Upper lobe of left lung (tissue), 6 donors: ENCODE data around the gene PRKCA. TPM values are rescaled to one million over a fixed set of nuclear protein-coding genes. Genes with fewer than 3 reads are reported as not detected.
A peak's percentile ranks its signal among the peaks of the same experiment; 100 is the strongest.

Source experiments
- ATAC-seq, 2 donors: fragments of 200-7000 bp; cut with Tn5 transposase; one replicate each; pipeline ENCODE4 v1.9.1; 2022; ENCODE audit warnings: mild to moderate bottlenecking in 2 of 2, moderate library complexity in 2 of 2; ENCODE audit not compliant: low FRiP score in 2 of 2
- DNase-seq, 2 donors: peaks; one replicate each; pipeline ENCODE4 v3.0.0-alpha.2; 2019 to 2020
- H3K27ac ChIP-seq, 4 donors: fragments of 200-600 bp; sonication (generic); one replicate each; pipeline ENCODE4 v1.5.1; 2016 to 2019
- H3K27me3 ChIP-seq, 4 donors: fragments of 200-600 bp; sonication (generic); one replicate each; pipeline ENCODE4 v1.5.1; 2017 to 2019
- H3K36me3 ChIP-seq, 4 donors: fragments of 200-600 bp; sonication (generic); one replicate each; pipeline ENCODE4 v1.5.1; 2016 to 2019
- H3K4me1 ChIP-seq, 4 donors: fragments of 200-600 bp; sonication (generic); one replicate each; pipeline ENCODE4 v1.5.1; 2018 to 2019
- H3K4me3 ChIP-seq, 4 donors: fragments of 200-600 bp; sonication (generic); one replicate each; pipeline ENCODE4 v1.5.1; 2017 to 2019; ENCODE audit warnings: mild to moderate bottlenecking in 2 of 4, moderate library complexity in 1 of 4
- H3K9me3 ChIP-seq, 4 donors: fragments of 200-600 bp; sonication (generic); one replicate each; pipeline ENCODE4 v1.5.1; 2018 to 2019
- CTCF ChIP-seq, 6 experiments: fragments of 450-650 bp in 4 of 6; fragments of 200-600 bp in 2 of 6; sonication (generic) in 2 of 6; IDR thresholded peaks; one replicate each; pipeline ENCODE4 v1.5.1; 2016 to 2019; ENCODE audit warnings: antibody characterized with exemption in 6 of 6
- EP300 ChIP-seq, 4 donors: sonication (generic); formaldehyde crosslinking; IDR thresholded peaks; one replicate each; pipeline ENCODE4 v1.5.1; 2017; ENCODE audit warnings: antibody characterized with exemption in 4 of 4, control low read depth in 2 of 4
- POLR2A ChIP-seq, 4 donors: fragments of 450-650 bp; IDR thresholded peaks; one replicate each; pipeline ENCODE4 v1.5.1; 2016 to 2017; ENCODE audit warnings: antibody characterized with exemption in 4 of 4, mild to moderate bottlenecking in 2 of 4
- POLR2AphosphoS5 ChIP-seq, 2 donors: sonication (generic); formaldehyde crosslinking; IDR thresholded peaks; one replicate each; pipeline ENCODE4 v1.5.1; 2017; ENCODE audit warnings: antibody characterized with exemption in 2 of 2
- WGBS, 2 donors: methylation state at CpG; one replicate each; pipeline ENCODE4 v1.1.5; 2017 to 2018; 5-methylcytosine and 5-hydroxymethylcytosine counted together
- total RNA-seq, 6 donors: library from RNA; depleted of rRNA in 4 of 6; stranded (reverse); fragments of >200 nt in 4 of 6; gene quantifications; one replicate each; pipeline versions ENCODE4 v1.1.0 to v1.2.1, GENCODE V29; 2016 to 2021
- donor health status: DM: no; HTN: no; CAD: no; lungs with moderate emphysema.
- donor health status: DM: no; HTN: yes; CAD: no; lungs with severe emphysema.

PRKCA gene
- total RNA-seq, 6 donors from 2014 or later, result 10.9 to 29.3 (median 18.0) TPM

- H3K36me3 ChIP-seq, result peaks cover 0 to 9% (median 0%) of the 10 kb centered on the region in 4 donors
- peaks cover 0 to 7% (median 1%) of the 10 kb centered on the region in 4 donors for H3K4me1 ChIP-seq
- no peaks in the 10 kb centered on the region for H3K27me3 ChIP-seq
- no peak for DNase-seq
- no peak overlapping the region for H3K4me3 ChIP-seq
- ATAC-seq, result no peak
- no peak for TF ChIP-seq POLR2A (IDR thresholded peaks at IDR 0.05)
- 94 to 97% methylated on average over 6 of the region's 6 CpGs for WGBS, 2 donors
- H3K9me3 ChIP-seq, result no peaks in the 10 kb centered on the region
- H3K27ac ChIP-seq, result no peak overlapping the region
Measured at GRCh38 chr17:66686601-66687000, 384.2 kb downstream of the PRKCA start.

DNA sequence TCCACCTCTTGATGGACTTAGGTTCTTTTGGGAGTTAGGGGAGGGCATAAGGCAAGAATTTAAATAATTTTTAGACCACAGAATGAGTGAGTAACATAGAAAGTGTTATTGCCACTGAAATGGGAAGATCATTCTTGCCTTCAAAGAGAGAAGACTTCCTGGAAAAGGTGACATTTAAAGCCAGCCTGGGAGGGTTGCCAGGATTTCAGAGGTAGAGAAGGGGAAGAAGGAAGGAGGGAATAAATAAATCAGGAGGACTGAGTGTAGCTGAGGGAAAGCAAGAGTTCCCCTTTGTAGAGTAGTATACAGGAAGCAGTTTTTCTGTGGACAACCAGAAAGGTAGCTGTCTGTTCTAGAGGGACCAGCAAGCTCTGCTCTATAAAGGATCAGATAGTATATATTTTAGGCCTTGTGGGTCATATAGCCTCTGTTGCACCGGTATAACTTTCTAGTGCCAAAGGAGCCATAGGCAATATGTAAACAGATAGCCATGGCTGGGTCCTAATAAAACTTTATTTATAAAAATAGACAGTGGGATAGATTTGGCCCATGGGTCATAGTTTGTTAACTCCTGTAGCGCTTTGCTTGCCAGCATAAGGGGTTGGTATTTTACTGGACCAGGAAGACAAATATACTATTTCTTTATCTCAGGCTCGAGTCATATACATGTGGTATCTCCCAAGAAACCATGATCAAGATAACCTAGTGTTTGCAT is 385.3 kb downstream of the PRKCA start:
- no peak for ATAC-seq
- no peak overlapping the region for H3K4me3 ChIP-seq
- peaks cover 0 to 13% (median 5%) of the 10 kb centered on the region in 4 donors for H3K4me1 ChIP-seq
- no peak for TF ChIP-seq POLR2AphosphoS5 (IDR thresholded peaks at IDR 0.05)
- TF ChIP-seq CTCF (IDR thresholded peaks at IDR 0.05), result no peak
- TF ChIP-seq EP300 (IDR thresholded peaks at IDR 0.05), result no peak
- no peaks in the 10 kb centered on the region for H3K9me3 ChIP-seq
- WGBS, 2 donors, result 93 to 99% methylated on average over 3 of the region's 3 CpGs
- no peak overlapping the region for H3K27ac ChIP-seq
- H3K36me3 ChIP-seq, result peaks cover 0 to 9% (median 0%) of the 10 kb centered on the region in 4 donors
- no peaks in the 10 kb centered on the region for H3K27me3 ChIP-seq
- DNase-seq, result no peak

DNA sequence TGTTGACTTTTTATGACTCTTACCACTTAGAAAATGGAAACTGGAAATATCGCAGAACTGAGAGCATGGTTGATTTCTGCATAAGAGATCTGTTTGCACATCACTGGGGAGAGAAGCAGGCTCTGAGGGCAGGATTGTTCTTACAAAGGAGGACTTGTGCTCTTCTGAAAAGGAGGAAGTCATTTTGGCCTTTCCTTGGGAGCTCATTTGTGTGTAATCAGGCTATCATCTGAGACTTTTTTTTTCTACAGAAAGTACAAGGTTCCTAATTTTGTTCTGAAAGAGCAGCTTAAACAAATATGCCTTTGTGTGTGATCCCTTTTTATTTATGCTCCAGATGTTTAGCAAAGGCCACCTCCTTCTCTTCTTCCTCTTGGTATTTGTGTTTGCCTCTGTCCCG is 386.8 kb downstream of the PRKCA start:
- no peaks in the 10 kb centered on the region for H3K9me3 ChIP-seq
- H3K36me3 ChIP-seq, result peaks cover 0 to 9% (median 0%) of the 10 kb centered on the region in 4 donors
- H3K27ac ChIP-seq, result no peak overlapping the region
- DNase-seq (no peak), ATAC-seq (no peak)
- no peak overlapping the region for H3K4me3 ChIP-seq
- TF ChIP-seq POLR2AphosphoS5 (IDR thresholded peaks at IDR 0.05), result no peak
- TF ChIP-seq POLR2A (IDR thresholded peaks at IDR 0.05), result no peak
- TF ChIP-seq EP300 (IDR thresholded peaks at IDR 0.05), result no peak
- TF ChIP-seq CTCF (IDR thresholded peaks at IDR 0.05), result no peak
- no peaks in the 10 kb centered on the region for H3K27me3 ChIP-seq
- WGBS, 2 donors, result 55 to 64% methylated on average over 2 of the region's 2 CpGs
- H3K4me1 ChIP-seq, result peaks cover 0 to 13% (median 5%) of the 10 kb centered on the region in 4 donors

- ATAC-seq (no peak), DNase-seq (no peak)
- WGBS, 2 donors, result 83% methylated on average over 7 of the region's 7 CpGs
- no peak for TF ChIP-seq EP300 (IDR thresholded peaks at IDR 0.05)
- H3K9me3 ChIP-seq, result no peaks in the 10 kb centered on the region
- peaks cover 0 to 9% (median 0%) of the 10 kb centered on the region in 4 donors for H3K36me3 ChIP-seq
- no peaks in the 10 kb centered on the region for H3K27me3 ChIP-seq
- H3K4me1 ChIP-seq, result peaks cover 0 to 13% (median 5%) of the 10 kb centered on the region in 4 donors
- H3K27ac ChIP-seq, result no peak overlapping the region
- H3K4me3 ChIP-seq, result no peak overlapping the region
Measured at GRCh38 chr17:66690166-66690565, 387.8 kb downstream of the PRKCA start.

GRCh38 chr17:66691644-66692420 is 389.4 kb downstream of the PRKCA start:
- no peak overlapping the region for H3K4me3 ChIP-seq
- TF ChIP-seq EP300 (IDR thresholded peaks at IDR 0.05) (peak in 1 of 4 donors; percentile 6), POLR2A (IDR thresholded peaks at IDR 0.05) (no peak), POLR2AphosphoS5 (IDR thresholded peaks at IDR 0.05) (peak in 1 of 2 donors; percentile 36)
- peak in 1 of 2 donors; percentile 53 for ATAC-seq
- H3K9me3 ChIP-seq, result no peaks in the 10 kb centered on the region
- DNase-seq, result peak in 1 of 2 donors; percentile 41
- peaks cover 0 to 13% (median 5%) of the 10 kb centered on the region in 4 donors for H3K4me1 ChIP-seq
- peaks cover 0 to 9% (median 0%) of the 10 kb centered on the region in 4 donors for H3K36me3 ChIP-seq
- H3K27ac ChIP-seq, result peak overlapping the region in 1 of 4 donors; percentile 39
- no peaks in the 10 kb centered on the region for H3K27me3 ChIP-seq
- 36 to 66% methylated on average over 12 of the region's 12 CpGs for WGBS, 2 donors

- Histone ChIP-seq H3K4me1 (peaks cover 0 to 12% (median 5%) of the 10 kb centered on the region in 4 donors), H3K27ac (no peak overlapping the region), H3K36me3 (peaks cover 0 to 9% (median 0%) of the 10 kb centered on the region in 4 donors), H3K4me3 (no peak overlapping the region), H3K9me3 (no peaks in the 10 kb centered on the region), H3K27me3 (no peaks in the 10 kb centered on the region)
- WGBS, 2 donors, result 92 to 95% methylated on average over 3 of the region's 3 CpGs
- DNase-seq, result no peak
- ATAC-seq, result no peak
- TF ChIP-seq POLR2AphosphoS5 (IDR thresholded peaks at IDR 0.05), result no peak
- TF ChIP-seq POLR2A (IDR thresholded peaks at IDR 0.05), result no peak
- TF ChIP-seq EP300 (IDR thresholded peaks at IDR 0.05), result no peak
- no peak for TF ChIP-seq CTCF (IDR thresholded peaks at IDR 0.05)
Measured at GRCh38 chr17:66692421-66692690, 389.9 kb downstream of the PRKCA start.
